Hepatocyte (in vitro differentiated cells): ENCODE data around the gene BCL2L1. TPM values are rescaled to one million over a fixed set of nuclear protein-coding genes. Genes with fewer than 3 reads are reported as not detected.

Experiments
- DNase-seq: peaks from one replicate; pipeline ENCODE4 v3.0.0-alpha.2; 2016; ENCODE audit warnings: low spot score
- H2AFZ ChIP-seq: fragments of 200-600 bp; sonication (generic); 2 replicates; pipeline ENCODE4 v1.6.0; 2016; ENCODE audit warnings: antibody characterized with exemption, mild to moderate bottlenecking
- H3K27ac ChIP-seq: fragments of 200-600 bp; sonication (generic); 2 replicates; pipeline ENCODE4 v1.5.1; 2016; ENCODE audit warnings: mild to moderate bottlenecking
- H3K27me3 ChIP-seq: fragments of 200-600 bp; sonication (generic); 2 replicates; pipeline ENCODE4 v1.6.1; 2016
- H3K36me3 ChIP-seq: fragments of 200-600 bp; sonication (generic); replicated peaks from 2 replicates; pipeline ENCODE4 v1.5.1; 2016; ENCODE audit warnings: low read depth; ENCODE audit not compliant: insufficient read depth
- H3K4me1 ChIP-seq: fragments of 200-600 bp; sonication (generic); 2 replicates; pipeline ENCODE4 v1.5.1; 2016; ENCODE audit warnings: mild to moderate bottlenecking, moderate library complexity; ENCODE audit not compliant: insufficient read depth
- H3K4me2 ChIP-seq: fragments of 200-600 bp; sonication (generic); 2 replicates; pipeline ENCODE4 v1.6.0; 2016
- H3K4me3 ChIP-seq: fragments of 200-600 bp; sonication (generic); 2 replicates; pipeline ENCODE4 v1.5.1; 2016; ENCODE audit warnings: mild to moderate bottlenecking
- H3K79me2 ChIP-seq: fragments of 200-600 bp; sonication (generic); 2 replicates; pipeline ENCODE4 v1.6.0; 2017; ENCODE audit warnings: mild to moderate bottlenecking
- H3K9me2 ChIP-seq: fragments of 200-600 bp; sonication (generic); replicated peaks from 2 replicates; pipeline ENCODE4 v1.6.0; 2017; ENCODE audit warnings: mild to moderate bottlenecking; ENCODE audit not compliant: insufficient read depth
- H3K9me3 ChIP-seq: fragments of 200-600 bp; sonication (generic); 2 replicates; pipeline ENCODE4 v1.5.1; 2016; ENCODE audit warnings: low read depth, mild to moderate bottlenecking
- H4K20me1 ChIP-seq: fragments of 200-600 bp; sonication (generic); 2 replicates; pipeline ENCODE4 v1.6.0; 2016; ENCODE audit warnings: mild to moderate bottlenecking; ENCODE audit not compliant: insufficient read depth, poor library complexity, severe bottlenecking
- EZH2 ChIP-seq: fragments of 200-600 bp; sonication (generic); IDR thresholded peaks from 2 replicates; pipeline ENCODE4 v1.6.1; 2016; ENCODE audit warnings: antibody characterized with exemption, mild to moderate bottlenecking, borderline replicate concordance
- EZH2phosphoT487 ChIP-seq: fragments of 200-600 bp; sonication (generic); IDR thresholded peaks from one replicate; pipeline ENCODE4 v1.6.1; 2018; ENCODE audit warnings: antibody characterized with exemption, mild to moderate bottlenecking, low read depth, moderate library complexity; ENCODE audit not compliant: unreplicated experiment, severe bottlenecking
- WGBS: methylation state at CpG from one replicate; pipeline ENCODE4 v1.1.6; 2016; ENCODE audit warnings: low lambda C conversion rate; ENCODE audit errors: missing lambda C conversion rate; 5-methylcytosine and 5-hydroxymethylcytosine counted together
- polyA plus RNA-seq: library from polyadenylated mRNA; unstranded; fragments of >200 nt; fragmentation: Nextera tagmentation; extraction: Ambion mirVana; gene quantifications from 2 replicates; pipeline ENCODE4 v1.2.1, GENCODE V29; 2016
- total RNA-seq: library from RNA; depleted of rRNA; stranded (reverse); fragments of >200 nt; gene quantifications from 2 replicates; pipeline ENCODE4 v1.2.3, GENCODE V29; 2014
- TF ChIP-seq, protein P1 (sequence below): fragments of 200-600 bp; sonication (generic); IDR thresholded peaks from 2 replicates; pipeline ENCODE4 v1.5.1; 2016; ENCODE audit warnings: antibody characterized with exemption, mild to moderate bottlenecking; ENCODE audit not compliant: poor library complexity

BCL2L1 gene
- total and polyA plus RNA-seq, 2 experiments from 2014 or later: 104 to 139 TPM

DNA sequence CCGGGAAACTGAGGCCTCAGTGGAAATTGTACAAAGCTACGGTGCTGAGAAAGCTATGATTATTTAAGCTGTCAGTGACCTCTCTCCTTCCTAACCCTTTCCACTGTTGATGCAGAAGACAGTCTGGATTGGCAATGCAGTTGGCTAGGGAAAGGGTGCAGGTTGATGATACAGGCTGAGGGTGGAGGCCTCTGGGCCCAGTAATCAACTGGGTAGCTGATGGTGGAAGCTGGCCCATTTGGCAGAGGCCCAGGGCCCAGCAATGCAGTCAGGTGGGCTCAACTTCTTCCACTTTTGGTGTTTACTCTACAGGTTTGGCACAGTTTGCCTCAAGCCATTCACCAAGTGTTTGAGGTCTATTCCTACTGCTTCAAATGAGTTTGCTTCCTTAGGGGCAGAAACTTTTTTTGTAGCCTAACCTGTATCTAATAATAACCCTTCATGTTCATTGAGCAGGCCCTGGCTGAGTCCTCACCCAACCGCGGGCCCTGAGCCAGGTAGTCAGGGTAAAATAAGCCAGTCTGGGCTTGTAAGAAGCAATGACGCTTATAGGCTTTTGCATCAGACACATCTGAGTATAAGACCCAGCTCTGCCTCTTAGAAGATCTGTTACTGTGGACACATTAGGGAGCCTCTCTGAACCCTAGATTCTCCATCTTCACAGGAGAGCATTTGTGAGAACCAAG lies 12.1 kb downstream of the BCL2L1 start:
- 84% methylated on average over 5 of the region's 5 CpGs for WGBS
- Histone ChIP-seq H4K20me1 (no peaks in the 10 kb centered on the region), H3K4me3 (no peak overlapping the region), H3K79me2 (peaks cover 96% of the 10 kb centered on the region), H2AFZ (no peak overlapping the region), H3K9me2 (no peaks in the 10 kb centered on the region), H3K4me2 (peak overlapping the region; percentile 8), H3K36me3 (peaks cover 5% of the 10 kb centered on the region), H3K4me1 (peaks cover 64% of the 10 kb centered on the region), H3K27ac (peak overlapping the region; percentile 91), H3K27me3 (no peaks in the 10 kb centered on the region), H3K9me3 (no peaks in the 10 kb centered on the region)
- TF ChIP-seq EZH2 (no peak), EZH2phosphoT487 (no peak)
- TF ChIP-seq, protein P1, sequence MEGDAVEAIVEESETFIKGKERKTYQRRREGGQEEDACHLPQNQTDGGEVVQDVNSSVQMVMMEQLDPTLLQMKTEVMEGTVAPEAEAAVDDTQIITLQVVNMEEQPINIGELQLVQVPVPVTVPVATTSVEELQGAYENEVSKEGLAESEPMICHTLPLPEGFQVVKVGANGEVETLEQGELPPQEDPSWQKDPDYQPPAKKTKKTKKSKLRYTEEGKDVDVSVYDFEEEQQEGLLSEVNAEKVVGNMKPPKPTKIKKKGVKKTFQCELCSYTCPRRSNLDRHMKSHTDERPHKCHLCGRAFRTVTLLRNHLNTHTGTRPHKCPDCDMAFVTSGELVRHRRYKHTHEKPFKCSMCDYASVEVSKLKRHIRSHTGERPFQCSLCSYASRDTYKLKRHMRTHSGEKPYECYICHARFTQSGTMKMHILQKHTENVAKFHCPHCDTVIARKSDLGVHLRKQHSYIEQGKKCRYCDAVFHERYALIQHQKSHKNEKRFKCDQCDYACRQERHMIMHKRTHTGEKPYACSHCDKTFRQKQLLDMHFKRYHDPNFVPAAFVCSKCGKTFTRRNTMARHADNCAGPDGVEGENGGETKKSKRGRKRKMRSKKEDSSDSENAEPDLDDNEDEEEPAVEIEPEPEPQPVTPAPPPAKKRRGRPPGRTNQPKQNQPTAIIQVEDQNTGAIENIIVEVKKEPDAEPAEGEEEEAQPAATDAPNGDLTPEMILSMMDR: no peak
- no peak for DNase-seq

DNA sequence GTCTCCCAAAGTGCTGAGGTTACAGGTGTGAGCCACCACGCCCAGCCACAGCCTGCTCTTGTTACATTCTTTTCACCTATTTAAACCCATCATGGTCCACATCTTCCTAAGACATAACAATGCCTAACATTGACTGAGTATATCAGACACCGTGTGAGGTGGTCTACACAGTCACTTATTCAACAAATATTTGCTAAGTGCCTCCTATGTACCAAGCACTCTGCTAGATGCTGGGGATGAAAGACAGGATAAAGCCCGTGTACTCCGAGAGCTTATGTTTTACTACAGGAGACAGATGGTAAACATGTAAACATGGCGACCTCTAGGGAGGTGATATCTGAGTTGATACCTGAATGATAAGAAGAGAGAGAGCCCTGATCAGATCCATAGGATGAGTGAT lies 12.7 kb downstream of the BCL2L1 start:
- Histone ChIP-seq H3K27me3 (no peaks in the 10 kb centered on the region), H3K27ac (peak overlapping the region; percentile 91), H3K36me3 (peaks cover 5% of the 10 kb centered on the region), H4K20me1 (no peaks in the 10 kb centered on the region), H3K4me3 (no peak overlapping the region), H3K9me2 (no peaks in the 10 kb centered on the region), H3K4me1 (peaks cover 70% of the 10 kb centered on the region), H3K4me2 (no peak overlapping the region), H2AFZ (no peak overlapping the region), H3K79me2 (peaks cover 96% of the 10 kb centered on the region), H3K9me3 (no peaks in the 10 kb centered on the region)
- DNase-seq: no peak
- no peak for TF ChIP-seq EZH2
- TF ChIP-seq, protein P1: no peak
- TF ChIP-seq EZH2phosphoT487: no peak
- WGBS: 62% methylated on average over 5 of the region's 5 CpGs

DNA sequence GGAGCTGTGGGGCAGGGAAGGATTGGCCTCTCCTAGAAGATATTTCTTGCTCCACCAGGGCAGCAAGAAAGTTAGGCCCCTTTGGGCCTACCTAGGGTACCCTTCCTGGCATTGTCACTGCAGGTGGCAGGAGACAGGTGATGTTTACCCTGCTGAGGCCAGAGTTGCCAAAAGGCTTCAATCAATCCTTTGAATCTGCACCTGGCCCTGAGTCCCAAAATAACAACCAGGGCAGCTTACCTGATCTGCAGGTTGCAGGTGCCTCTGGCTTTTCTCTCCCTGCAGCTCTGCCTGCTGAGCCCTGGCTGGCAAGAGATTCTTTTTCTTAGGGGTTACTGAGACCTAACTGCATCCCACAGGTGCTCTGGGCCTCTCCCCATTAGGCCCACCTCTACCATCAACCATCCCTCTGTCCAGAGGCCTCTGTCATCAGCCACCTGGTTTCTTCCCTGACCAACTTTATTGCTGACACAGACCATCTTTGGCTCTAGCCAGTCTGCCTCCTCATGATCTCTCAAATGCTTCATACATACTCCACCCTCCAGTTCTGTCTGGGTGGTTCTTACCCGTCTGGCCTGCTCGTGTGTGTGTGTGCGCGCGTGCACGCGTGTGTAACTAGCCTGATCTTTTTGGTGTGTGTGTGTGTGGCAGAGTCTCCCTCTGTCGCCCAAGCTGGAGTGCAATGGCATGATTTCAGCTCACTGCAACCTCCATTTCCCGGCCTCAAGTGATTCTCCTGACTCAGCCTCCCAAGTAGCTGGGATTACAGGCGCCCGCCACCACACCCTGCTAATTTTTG lies 13.7 kb downstream of the BCL2L1 start:
- Histone ChIP-seq H3K4me2 (no peak overlapping the region), H3K4me1 (peaks cover 78% of the 10 kb centered on the region)
- DNase-seq: peak; percentile 11

More for the DNA sequence above, 13.7 kb downstream of the BCL2L1 start:
- Histone ChIP-seq H2AFZ (no peak overlapping the region), H3K27ac (peak overlapping the region; percentile 99), H3K9me3 (no peaks in the 10 kb centered on the region), H3K4me3 (no peak overlapping the region), H3K9me2 (no peaks in the 10 kb centered on the region), H3K36me3 (peaks cover 5% of the 10 kb centered on the region), H3K27me3 (no peaks in the 10 kb centered on the region), H4K20me1 (no peaks in the 10 kb centered on the region), H3K79me2 (peaks cover 88% of the 10 kb centered on the region)
- WGBS: 92% methylated on average over 11 of the region's 11 CpGs
- no peak for TF ChIP-seq EZH2
- no peak for TF ChIP-seq EZH2phosphoT487
- TF ChIP-seq, protein P1: no peak
